ENCODE data around the gene ZAP70.

ZAP70 gene

DNA sequence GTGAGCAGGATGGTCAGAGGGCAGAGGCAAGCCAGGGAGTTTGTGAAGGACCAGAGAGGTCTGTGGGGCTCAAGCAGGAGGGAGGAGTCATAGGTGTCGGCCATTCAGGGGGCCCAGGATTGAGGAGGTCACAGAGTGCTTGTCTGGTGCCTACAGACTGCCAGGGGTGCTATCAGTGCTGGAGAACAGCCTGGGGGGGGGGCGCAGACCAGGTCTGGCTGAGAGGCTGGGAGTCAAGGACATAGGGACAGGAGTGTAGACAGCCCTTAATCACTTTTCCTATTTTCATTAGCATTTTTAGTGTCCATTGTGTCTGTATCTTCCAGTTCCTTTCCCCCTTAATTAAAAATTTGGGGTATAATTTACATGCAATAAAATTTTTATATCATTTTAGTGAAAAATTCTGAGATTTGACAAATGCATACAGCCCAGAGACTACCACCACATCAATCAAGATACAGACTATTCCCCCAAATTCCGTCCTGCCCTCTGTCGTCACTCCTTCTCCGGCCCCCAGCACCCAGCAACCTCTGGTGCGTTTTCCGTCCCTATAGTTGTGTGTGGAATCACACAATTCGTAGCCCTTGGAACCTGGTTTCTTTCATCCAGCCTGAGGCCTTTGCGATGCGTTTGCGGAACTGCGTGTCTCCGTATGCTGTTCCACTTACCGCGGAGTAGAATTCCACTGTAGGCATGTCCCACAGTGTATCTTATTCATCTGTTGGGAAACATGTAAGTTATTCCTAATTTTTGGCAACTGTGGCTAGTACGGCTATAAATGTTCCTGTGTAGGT is 6.2 kb downstream of the ZAP70 start:
- no peak overlapping the region for H3K27ac ChIP-seq
- no peak for TF ChIP-seq CTCF (conservative IDR thresholded peaks at IDR 0.05)

DNA sequence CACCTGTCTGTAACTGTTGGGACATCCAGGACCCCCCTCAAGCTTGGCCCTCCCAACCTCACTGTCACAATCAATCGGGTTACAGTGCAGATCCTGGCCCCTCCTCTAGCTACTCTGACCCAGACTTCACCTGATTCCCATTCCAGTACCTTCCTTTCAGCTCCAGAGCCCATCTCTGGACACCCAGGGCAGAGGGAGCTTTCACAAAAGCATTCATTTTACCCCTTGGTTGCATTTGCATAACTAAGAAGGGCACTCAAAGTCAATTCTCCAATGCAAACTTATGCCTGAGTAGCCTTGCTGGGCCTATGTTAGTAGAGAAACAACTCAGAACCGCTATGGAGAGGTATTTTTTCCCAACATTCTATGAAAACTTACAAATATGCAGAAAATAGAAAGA is 7.4 kb downstream of the ZAP70 start:
- no peak for TF ChIP-seq CTCF (conservative IDR thresholded peaks at IDR 0.05)
- H3K27ac ChIP-seq = no peak overlapping the region

DNA sequence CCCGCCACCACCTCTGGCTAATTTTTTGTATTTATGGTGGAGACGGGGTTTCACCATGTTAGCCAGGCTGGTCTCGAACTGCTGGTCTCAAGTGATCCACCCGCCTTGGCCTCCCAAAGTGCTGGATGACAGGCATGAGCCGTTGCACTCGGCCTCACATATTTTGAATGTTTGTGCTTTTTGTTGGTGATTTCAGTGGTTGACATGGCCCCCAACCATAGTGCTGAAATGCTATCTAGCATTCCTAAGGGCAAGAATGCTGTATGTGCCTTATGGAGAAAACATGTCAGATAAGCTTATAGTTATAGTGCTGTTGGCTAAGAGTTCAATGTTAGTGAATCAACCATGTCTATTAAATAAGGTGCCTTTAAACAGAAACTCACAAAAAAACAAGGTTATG is 8.9 kb downstream of the ZAP70 start:
- no peak for TF ChIP-seq CTCF (conservative IDR thresholded peaks at IDR 0.05)
- no peak overlapping the region for H3K27ac ChIP-seq

GRCh38 chr2:97723156-97724072 is 10.0 kb downstream of the ZAP70 start:
- no peak overlapping the region for H3K27ac ChIP-seq
- TF ChIP-seq CTCF (conservative IDR thresholded peaks at IDR 0.05) = no peak

DNA sequence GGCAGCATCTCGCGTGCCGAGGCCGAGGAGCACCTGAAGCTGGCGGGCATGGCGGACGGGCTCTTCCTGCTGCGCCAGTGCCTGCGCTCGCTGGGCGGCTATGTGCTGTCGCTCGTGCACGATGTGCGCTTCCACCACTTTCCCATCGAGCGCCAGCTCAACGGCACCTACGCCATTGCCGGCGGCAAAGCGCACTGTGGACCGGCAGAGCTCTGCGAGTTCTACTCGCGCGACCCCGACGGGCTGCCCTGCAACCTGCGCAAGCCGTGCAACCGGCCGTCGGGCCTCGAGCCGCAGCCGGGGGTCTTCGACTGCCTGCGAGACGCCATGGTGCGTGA is 10.7 kb downstream of the ZAP70 start:
- H3K27ac ChIP-seq = no peak overlapping the region
- no peak for TF ChIP-seq CTCF (conservative IDR thresholded peaks at IDR 0.05)

GRCh38 chr2:97724501-97724900 is 11.1 kb downstream of the ZAP70 start:
- no peak overlapping the region for H3K27ac ChIP-seq
- no peak for TF ChIP-seq CTCF (conservative IDR thresholded peaks at IDR 0.05)

DNA sequence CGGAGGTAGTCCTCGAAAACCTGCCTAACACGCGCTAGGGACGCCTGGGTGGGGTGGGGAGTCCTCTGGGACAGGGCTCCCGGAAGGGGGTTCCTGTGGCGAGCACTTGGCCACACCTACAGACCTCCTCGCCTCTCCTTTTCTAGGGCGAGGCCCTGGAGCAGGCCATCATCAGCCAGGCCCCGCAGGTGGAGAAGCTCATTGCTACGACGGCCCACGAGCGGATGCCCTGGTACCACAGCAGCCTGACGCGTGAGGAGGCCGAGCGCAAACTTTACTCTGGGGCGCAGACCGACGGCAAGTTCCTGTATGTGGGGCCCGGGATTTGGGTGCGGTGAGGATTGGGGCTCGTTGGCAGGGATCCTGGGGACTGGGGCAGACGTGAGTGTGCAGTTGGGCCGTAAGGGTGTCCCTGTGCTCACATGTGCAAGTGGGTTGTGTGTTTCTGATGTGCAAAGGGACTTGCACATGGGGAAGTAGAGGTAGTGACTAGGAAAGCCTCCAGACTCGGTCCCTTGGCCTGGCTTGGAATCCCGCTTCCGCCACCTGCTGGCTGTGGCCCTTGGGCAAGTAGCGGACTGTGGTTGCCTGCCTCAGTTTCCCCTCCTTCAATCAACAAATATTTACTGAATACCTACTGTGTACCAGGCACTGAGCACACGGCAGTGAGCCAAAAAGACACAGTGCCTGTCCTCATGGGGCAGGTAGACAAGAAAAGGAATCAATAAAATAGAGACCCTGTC is 11.7 kb downstream of the ZAP70 start:
- TF ChIP-seq CTCF (conservative IDR thresholded peaks at IDR 0.05) = no peak
- no peak overlapping the region for H3K27ac ChIP-seq

All from VCaP (cell line).